Lower lobe of right lung (tissue), 2 donors: ENCODE results near the gene STAG3. TPM values are rescaled to one million over a fixed set of nuclear protein-coding genes. Genes with fewer than 3 reads are reported as not detected.
A peak's percentile ranks its signal among the peaks of the same experiment; 100 is the strongest.
"Not testable (repeated sequence)": the region's sequence is repeated elsewhere in the genome, so short reads cannot be mapped to it uniquely, and the experiment has no call there.

ENCODE experiments used
- ATAC-seq, 2 donors: fragments of 200-7000 bp; cut with Tn5 transposase; one replicate each; pipeline ENCODE4 v1.9.1; 2020 to 2022; ENCODE audit warnings: mild to moderate bottlenecking in 2 of 2, moderate library complexity in 2 of 2
- DNase-seq: peaks from one replicate; pipeline ENCODE4 v3.0.0-alpha.2; 2020
- H3K27ac ChIP-seq: fragments of 200-600 bp; one replicate; pipeline ENCODE4 v1.8.0; 2022
- H3K27me3 ChIP-seq: fragments of 200-600 bp; one replicate; pipeline ENCODE4 v1.8.0; 2022; ENCODE audit warnings: low read depth
- H3K36me3 ChIP-seq: fragments of 200-600 bp; one replicate; pipeline ENCODE4 v1.8.0; 2022; ENCODE audit warnings: mild to moderate bottlenecking
- H3K4me1 ChIP-seq: fragments of 200-600 bp; one replicate; pipeline ENCODE4 v1.8.0; 2022
- H3K4me3 ChIP-seq: fragments of 200-600 bp; one replicate; pipeline ENCODE4 v1.8.0; 2022; ENCODE audit warnings: mild to moderate bottlenecking
- H3K9me3 ChIP-seq: fragments of 200-600 bp; one replicate; pipeline ENCODE4 v1.8.0; 2022
- intact Hi-C: fragments of 100-400 bp; cut with DNase I; formaldehyde crosslinking; loops from one replicate; pipeline ENCODE4 v1.11.0; 2022
- total RNA-seq: library from RNA; stranded (reverse); fragmentation: NEBNext Ultra II Directional; extraction: Animal tissue kit (Norgen Biotek cat#: 25700); gene quantifications from one replicate; pipeline ENCODE4 v1.2.1, GENCODE V29; 2021
- TF ChIP-seq, protein P1 (sequence below): fragments of 200-600 bp; IDR thresholded peaks from one replicate; pipeline ENCODE4 v1.8.0; 2022; ENCODE audit warnings: antibody characterized with exemption, mild to moderate bottlenecking
- donor health status: DM: no; HTN: yes; CAD: no; lungs with severe emphysema.

STAG3 gene
- total RNA-seq, 1 donor from 2014 or later = 4.1 TPM

DNA sequence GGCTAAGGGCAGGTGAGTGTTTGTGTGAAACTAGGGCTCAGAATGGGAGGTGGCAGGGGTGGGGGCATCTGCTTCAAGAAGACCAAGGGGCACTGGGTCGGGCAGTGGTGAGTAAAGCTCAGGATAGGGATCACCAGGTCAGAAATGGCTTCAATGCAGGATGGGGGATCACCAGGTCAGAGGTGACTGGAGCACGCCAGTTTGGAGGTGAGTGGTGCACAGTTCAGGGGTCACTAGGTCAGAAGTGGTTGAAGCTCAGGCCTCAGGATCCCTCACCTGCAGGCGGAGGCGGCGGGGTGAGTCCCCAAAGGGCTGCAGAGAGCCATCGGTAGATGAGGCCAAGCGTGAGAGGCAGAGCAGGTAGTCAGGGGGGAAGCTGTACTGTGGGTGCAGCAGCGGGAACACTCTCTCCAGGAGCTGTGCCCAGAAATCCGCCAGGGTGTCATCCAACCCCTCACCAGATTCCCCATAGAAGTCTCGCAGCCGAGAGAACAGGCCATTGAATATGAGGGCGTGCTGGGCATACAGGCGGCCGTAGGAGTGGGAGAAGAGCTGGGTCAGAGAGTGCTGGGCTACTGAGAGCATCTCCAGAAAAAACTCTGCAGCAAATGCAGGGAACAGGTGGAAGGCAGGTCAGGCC, 2.3 kb upstream of the STAG3 start:
- no peaks in the 10 kb centered on the region for H3K36me3 ChIP-seq
- TF ChIP-seq, protein P1, sequence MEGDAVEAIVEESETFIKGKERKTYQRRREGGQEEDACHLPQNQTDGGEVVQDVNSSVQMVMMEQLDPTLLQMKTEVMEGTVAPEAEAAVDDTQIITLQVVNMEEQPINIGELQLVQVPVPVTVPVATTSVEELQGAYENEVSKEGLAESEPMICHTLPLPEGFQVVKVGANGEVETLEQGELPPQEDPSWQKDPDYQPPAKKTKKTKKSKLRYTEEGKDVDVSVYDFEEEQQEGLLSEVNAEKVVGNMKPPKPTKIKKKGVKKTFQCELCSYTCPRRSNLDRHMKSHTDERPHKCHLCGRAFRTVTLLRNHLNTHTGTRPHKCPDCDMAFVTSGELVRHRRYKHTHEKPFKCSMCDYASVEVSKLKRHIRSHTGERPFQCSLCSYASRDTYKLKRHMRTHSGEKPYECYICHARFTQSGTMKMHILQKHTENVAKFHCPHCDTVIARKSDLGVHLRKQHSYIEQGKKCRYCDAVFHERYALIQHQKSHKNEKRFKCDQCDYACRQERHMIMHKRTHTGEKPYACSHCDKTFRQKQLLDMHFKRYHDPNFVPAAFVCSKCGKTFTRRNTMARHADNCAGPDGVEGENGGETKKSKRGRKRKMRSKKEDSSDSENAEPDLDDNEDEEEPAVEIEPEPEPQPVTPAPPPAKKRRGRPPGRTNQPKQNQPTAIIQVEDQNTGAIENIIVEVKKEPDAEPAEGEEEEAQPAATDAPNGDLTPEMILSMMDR = no peak
- ATAC-seq (no peak), DNase-seq (no peak)
- H3K4me3 ChIP-seq = no peak overlapping the region
- no peak overlapping the region for H3K27ac ChIP-seq
- no peaks in the 10 kb centered on the region for H3K9me3 ChIP-seq
- intact Hi-C loops = no loop called here
- peaks cover 17% of the 10 kb centered on the region for H3K27me3 ChIP-seq
- peaks cover 21% of the 10 kb centered on the region for H3K4me1 ChIP-seq

DNA sequence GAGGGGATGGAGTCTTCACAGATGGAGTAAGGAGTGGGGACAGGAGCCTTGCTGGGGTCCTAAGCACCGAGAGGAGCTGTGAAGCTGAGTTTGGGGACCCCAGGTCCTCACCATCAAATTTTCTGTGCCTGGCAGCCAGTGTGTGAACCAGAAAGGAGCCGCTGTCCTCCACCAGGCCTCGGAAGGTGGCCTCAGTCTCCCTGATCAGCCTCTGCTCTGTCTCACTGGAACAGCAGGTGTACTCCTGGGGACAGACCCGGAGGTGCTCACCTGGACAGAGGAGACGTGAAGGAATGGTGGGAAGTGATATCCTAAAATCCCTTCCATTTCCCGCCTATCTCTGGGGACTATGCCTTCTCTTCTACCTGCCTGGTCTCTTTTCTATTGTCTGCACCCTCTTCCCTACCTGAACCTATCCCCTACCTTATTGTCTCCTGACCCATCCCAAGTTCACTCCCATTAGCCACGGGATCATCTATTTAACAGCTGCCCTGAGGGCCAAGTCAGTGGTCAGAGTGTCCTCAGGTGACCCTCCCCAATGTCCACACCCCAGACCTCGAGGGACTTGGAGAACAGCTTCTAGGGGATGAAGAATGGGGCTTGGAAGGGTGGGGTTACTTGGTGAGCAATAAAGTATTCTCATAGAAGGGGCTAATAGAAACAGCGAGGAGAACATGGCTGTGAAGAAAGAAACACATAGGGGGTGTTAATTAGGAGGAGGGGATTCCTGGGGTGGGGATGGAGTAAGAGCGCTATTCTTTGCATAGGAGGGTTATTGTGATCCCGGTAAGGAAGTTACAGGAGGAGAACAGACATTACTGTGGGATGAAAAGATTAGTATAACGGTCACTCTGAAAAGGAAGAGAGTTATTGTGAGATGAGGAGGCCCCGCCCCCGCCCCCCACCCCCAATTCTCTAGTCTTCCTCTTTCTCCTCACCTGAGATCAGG, 1.3 kb upstream of the STAG3 start:
- Histone ChIP-seq H3K4me1 (peaks cover 15% of the 10 kb centered on the region), H3K36me3 (no peaks in the 10 kb centered on the region), H3K27me3 (peaks cover 9% of the 10 kb centered on the region), H3K9me3 (no peaks in the 10 kb centered on the region), H3K27ac (no peak overlapping the region), H3K4me3 (peak overlapping the region; percentile 55)
- no peak for ATAC-seq
- TF ChIP-seq, protein P1 = no peak
- intact Hi-C loops = no loop called here
- no peak for DNase-seq

- H3K36me3 ChIP-seq, H3K27ac ChIP-seq, H3K4me3 ChIP-seq, H3K27me3 ChIP-seq, H3K9me3 ChIP-seq, ATAC-seq, DNase-seq, intact Hi-C loops: not testable (repeated sequence)
- H3K4me1 ChIP-seq = peaks cover 10% of the 10 kb centered on the region
These were observed 2.4 kb downstream of the STAG3 start for GRCh38 chr7:100180084-100180483.

GRCh38 chr7:100182616-100183015, 4.9 kb downstream of the STAG3 start:
- H3K36me3 ChIP-seq, ATAC-seq, H3K9me3 ChIP-seq, H3K4me3 ChIP-seq, H3K4me1 ChIP-seq, intact Hi-C loops, H3K27ac ChIP-seq, H3K27me3 ChIP-seq, DNase-seq: not testable (repeated sequence)

DNA sequence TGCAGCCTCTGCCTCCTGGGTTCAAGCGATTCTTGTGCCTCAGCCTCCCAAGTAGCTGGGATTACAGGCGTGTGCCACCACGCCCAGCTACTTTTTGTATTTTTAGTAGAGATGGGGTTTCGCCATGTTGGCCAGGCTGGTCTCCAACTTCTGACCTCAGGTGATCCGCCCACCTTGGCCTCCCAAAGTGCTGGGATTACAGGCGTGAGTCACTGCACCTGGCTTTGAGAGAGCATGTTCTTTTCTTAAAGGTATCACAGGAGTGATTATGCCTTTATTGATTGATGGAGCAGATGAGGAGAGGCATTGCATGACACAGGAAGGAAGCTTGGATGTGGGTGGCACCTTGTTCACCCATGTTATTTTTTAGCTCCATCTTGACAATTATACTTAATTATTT, 5.4 kb downstream of the STAG3 start:
- H3K36me3 ChIP-seq, H3K9me3 ChIP-seq, H3K27me3 ChIP-seq, DNase-seq, intact Hi-C loops, H3K4me3 ChIP-seq, H3K4me1 ChIP-seq, ATAC-seq, H3K27ac ChIP-seq: not testable (repeated sequence)

DNA sequence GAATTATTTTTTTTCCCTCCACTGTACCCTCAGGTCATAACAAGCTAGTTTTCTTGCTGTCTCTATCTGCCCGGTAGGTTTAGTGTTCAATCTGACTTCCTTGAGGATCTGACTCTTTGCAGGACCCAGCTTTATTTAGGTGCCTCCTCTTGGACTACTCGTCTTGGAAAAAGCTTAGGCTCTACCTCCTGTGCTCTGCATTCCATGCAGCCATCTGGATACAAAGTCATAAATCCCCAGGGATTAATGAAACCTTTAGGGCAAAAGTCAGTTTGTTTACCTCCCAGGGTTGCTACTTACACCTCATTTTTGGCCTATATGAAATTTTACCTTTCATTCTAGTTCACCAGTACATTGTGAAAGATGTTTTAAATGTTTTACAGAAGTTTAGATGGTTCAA, 8.0 kb downstream of the STAG3 start:
- ATAC-seq = no peak
- TF ChIP-seq, protein P1 = no peak
- no peaks in the 10 kb centered on the region for H3K4me1 ChIP-seq
- intact Hi-C loops = no loop called here
- H3K27me3 ChIP-seq = no peaks in the 10 kb centered on the region
- H3K27ac ChIP-seq = no peak overlapping the region
- H3K4me3 ChIP-seq = no peak overlapping the region
- no peak for DNase-seq
- no peaks in the 10 kb centered on the region for H3K9me3 ChIP-seq
- H3K36me3 ChIP-seq = no peaks in the 10 kb centered on the region

- no peak for DNase-seq
- intact Hi-C loops = no loop called here
These were observed 11.3 kb downstream of the STAG3 start for GRCh38 chr7:100189061-100189460.

More at GRCh38 chr7:100189061-100189460, 11.3 kb downstream of the STAG3 start:
- TF ChIP-seq, protein P1 = no peak
- Histone ChIP-seq H3K27ac (no peak overlapping the region), H3K9me3 (no peaks in the 10 kb centered on the region), H3K36me3 (no peaks in the 10 kb centered on the region), H3K27me3 (no peaks in the 10 kb centered on the region), H3K4me1 (no peaks in the 10 kb centered on the region), H3K4me3 (no peak overlapping the region)
- ATAC-seq = no peak
